CD8-positive, alpha-beta memory T cell (primary cell): ENCODE data around the gene RNF208. TPM values are rescaled to one million over a fixed set of nuclear protein-coding genes. Genes with fewer than 3 reads are reported as not detected.

Experiments used
- CTCF ChIA-PET: fragments of 350-600 bp; sonication (Branson Sonifier 250); formaldehyde crosslinking; loops from one replicate; lab custom pipeline; 2021; ENCODE audit warnings: antibody characterized with exemption; lab: Charles Lee
- POLR2A ChIA-PET: fragments of 350-600 bp; sonication (Branson Sonifier 250); formaldehyde crosslinking; loops from one replicate; lab custom pipeline; 2021; ENCODE audit warnings: antibody characterized with exemption; lab: Charles Lee
- DNase-seq, 5 donors: peaks; one replicate each; pipeline versions ENCODE4 v3.0.0 to v3.0.0-alpha.2; 2020 to 2022; ENCODE audit warnings: mixed read lengths in 1 of 5
- H3K27ac ChIP-seq: one replicate; pipeline ENCODE4 v1.7.0; 2013; ENCODE audit warnings: low read depth, mild to moderate bottlenecking, low read length, moderate library complexity
- H3K27me3 ChIP-seq: 2 replicates; pipeline ENCODE4 v1.7.0; 2013; ENCODE audit warnings: low read length, mild to moderate bottlenecking; ENCODE audit not compliant: insufficient read depth, poor library complexity, severe bottlenecking
- H3K36me3 ChIP-seq: 2 replicates; pipeline ENCODE4 v1.7.0; 2013; ENCODE audit warnings: mild to moderate bottlenecking, low read length, moderate library complexity; ENCODE audit not compliant: insufficient read depth
- H3K4me1 ChIP-seq: 2 replicates; pipeline ENCODE4 v1.7.0; 2013; ENCODE audit warnings: mild to moderate bottlenecking, low read length, moderate library complexity; ENCODE audit not compliant: insufficient read depth
- H3K4me3 ChIP-seq: 2 replicates; pipeline ENCODE4 v1.7.0; 2013; ENCODE audit warnings: mild to moderate bottlenecking, low read length
- H3K9me3 ChIP-seq: 2 replicates; pipeline ENCODE4 v1.7.0; 2013; ENCODE audit warnings: mild to moderate bottlenecking, low read length
- H3K27ac Mint-ChIP-seq, 8 donors: one replicate each; pipeline ENCODE4 v1.8.0; 2020 to 2021; ENCODE audit warnings: mixed read lengths in 8 of 8, mild to moderate bottlenecking in 6 of 8, inconsistent platforms in 3 of 8, moderate library complexity in 3 of 8
- H3K27me3 Mint-ChIP-seq, 2 donors: one replicate each; pipeline ENCODE4 v1.8.0; 2020 to 2021; ENCODE audit warnings: mixed read lengths in 2 of 2, mild to moderate bottlenecking in 1 of 2, moderate library complexity in 1 of 2
- H3K36me3 Mint-ChIP-seq, 3 donors: one replicate each; pipeline ENCODE4 v1.8.0; 2020 to 2021; ENCODE audit warnings: mixed read lengths in 3 of 3, inconsistent platforms in 1 of 3, mild to moderate bottlenecking in 1 of 3
- H3K4me1 Mint-ChIP-seq, 3 donors: one replicate each; pipeline ENCODE4 v1.8.0; 2020 to 2021; ENCODE audit warnings: mixed read lengths in 3 of 3, inconsistent platforms in 1 of 3, mild to moderate bottlenecking in 1 of 3
- H3K4me3 Mint-ChIP-seq, 7 donors: one replicate each; pipeline ENCODE4 v1.8.0; 2020 to 2021; ENCODE audit warnings: mixed read lengths in 7 of 7, mild to moderate bottlenecking in 6 of 7, moderate library complexity in 4 of 7, inconsistent platforms in 2 of 7
- H3K9me3 Mint-ChIP-seq, 5 donors: one replicate each; pipeline ENCODE4 v1.8.0; 2020 to 2022; ENCODE audit warnings: mixed read lengths in 5 of 5, mild to moderate bottlenecking in 3 of 5, moderate library complexity in 2 of 5, inconsistent platforms in 1 of 5
- polyA plus RNA-seq: library from polyadenylated mRNA; unstranded; fragments of 300-500 nt; fragmentation: Illumina TruSeq; gene quantifications from one replicate; pipeline ENCODE4 v1.2.3, GENCODE V29; 2021
- total RNA-seq, 2 experiments: library from RNA; stranded (reverse); gene quantifications; one replicate each; pipeline ENCODE4 v1.2.3, GENCODE V29; 2021

RNF208 gene
- total and polyA plus RNA-seq, 3 experiments from 2014 or later: 2.7 to 3.3 TPM; not detected in 1

DNA sequence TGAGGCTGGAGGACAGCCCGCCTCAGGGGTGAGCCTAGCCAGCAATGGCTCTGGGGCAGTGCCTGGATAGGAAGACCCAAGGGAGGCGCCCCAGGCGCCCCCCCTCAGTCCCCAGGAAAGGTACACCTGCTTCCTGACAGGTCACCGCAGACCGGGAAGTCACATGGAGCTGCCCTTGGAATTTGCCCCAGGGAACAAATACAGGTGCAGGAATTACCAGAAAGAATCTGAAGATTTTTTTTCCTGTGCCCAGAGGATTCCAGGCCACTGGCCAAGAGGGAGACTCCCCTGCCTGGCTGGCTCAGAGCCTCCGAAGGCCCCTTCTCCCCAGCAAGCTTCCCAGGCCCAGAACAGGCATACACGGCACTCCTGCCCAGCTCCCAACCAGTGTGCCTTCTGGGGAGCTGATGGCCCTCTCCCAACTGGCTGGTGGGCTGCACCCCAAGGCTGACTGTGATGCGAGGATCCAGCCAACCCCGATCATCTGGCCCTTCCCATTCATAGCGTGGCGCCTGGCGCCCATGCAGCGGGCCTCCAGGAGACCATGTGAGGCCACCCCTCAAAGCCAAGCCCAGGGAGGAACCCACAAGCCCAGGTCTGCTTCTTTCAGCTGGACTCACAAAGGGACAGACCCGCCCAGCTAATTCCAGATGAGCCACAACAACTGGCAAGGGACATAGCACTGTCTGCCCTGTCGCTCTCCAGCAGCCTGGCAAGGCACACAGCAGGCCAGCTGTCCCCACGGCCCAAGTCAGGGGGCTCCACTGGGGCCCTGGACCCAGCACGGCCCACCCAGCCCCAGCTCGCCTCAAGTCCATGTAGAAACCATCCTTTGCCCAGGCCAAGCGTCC, 23.8 kb downstream of the RNF208 start:
- H3K9me3 Mint-ChIP-seq: no peaks in the 10 kb centered on the region
- Histone ChIP-seq H3K4me1 (peaks cover 17% of the 10 kb centered on the region), H3K27me3 (no peaks in the 10 kb centered on the region), H3K27ac (no peak overlapping the region), H3K36me3 (no peaks in the 10 kb centered on the region), H3K9me3 (no peaks in the 10 kb centered on the region), H3K4me3 (no peak overlapping the region)
- CTCF ChIA-PET: interaction anchor here (1.2 to 3.0 kb wide), 3 partner anchors 9 to 43 kb away, joined by 3 to 9 read pairs (median 4); partner anchors contain the start of genes SSNA1 and TUBB4B
- H3K27me3 Mint-ChIP-seq: no peaks in the 10 kb centered on the region
- DNase-seq: no peak
- POLR2A ChIA-PET: interaction anchor here (1.2 kb wide), 1 partner anchor 9 kb away, joined by 4 read pairs; no protein-coding TSS in a partner anchor
- H3K36me3 Mint-ChIP-seq: no peaks in the 10 kb centered on the region
- no peak overlapping the region for H3K27ac Mint-ChIP-seq
- H3K4me1 Mint-ChIP-seq: peaks cover 11 to 17% (median 11%) of the 10 kb centered on the region in 3 donors
- peak overlapping the region; percentile 19 to 63 (median 38) for H3K4me3 Mint-ChIP-seq

DNA sequence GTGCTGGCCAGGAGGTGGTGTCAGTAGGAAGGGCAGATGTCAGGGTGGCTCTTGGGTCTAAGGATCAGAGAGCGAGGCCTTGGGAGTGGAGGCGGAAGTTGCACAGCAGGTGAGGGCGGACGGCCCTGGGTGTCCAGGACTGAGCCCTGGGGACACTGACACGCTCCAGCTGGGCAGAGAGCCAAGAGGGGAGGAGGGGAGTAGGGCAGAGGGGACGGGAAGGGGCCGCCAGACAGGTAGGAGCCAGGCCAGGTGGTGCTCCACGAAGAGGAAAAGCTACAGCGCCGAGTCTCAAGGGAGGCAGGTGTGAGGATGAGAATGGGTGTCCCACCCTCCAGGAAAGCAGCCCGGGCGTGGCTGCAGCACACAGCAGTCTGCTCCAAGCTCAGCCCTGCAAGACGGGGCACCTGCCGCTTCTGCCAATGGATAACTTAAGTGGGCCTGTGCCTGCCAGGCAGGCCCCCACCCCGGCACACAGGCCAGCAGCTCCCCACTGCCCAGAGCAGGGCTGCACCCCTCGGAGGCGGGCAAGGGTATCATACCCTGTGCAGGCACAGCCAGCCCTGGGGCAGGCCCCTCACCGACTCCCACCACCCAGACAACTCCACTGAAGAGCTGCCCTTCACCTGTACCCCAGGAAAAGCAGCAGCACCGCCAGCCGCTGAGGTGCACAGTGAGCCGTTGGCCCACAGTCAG, 26.4 kb downstream of the RNF208 start:
- no peak for DNase-seq
- no peaks in the 10 kb centered on the region for H3K9me3 Mint-ChIP-seq
- no peak overlapping the region for H3K4me3 ChIP-seq

DNA sequence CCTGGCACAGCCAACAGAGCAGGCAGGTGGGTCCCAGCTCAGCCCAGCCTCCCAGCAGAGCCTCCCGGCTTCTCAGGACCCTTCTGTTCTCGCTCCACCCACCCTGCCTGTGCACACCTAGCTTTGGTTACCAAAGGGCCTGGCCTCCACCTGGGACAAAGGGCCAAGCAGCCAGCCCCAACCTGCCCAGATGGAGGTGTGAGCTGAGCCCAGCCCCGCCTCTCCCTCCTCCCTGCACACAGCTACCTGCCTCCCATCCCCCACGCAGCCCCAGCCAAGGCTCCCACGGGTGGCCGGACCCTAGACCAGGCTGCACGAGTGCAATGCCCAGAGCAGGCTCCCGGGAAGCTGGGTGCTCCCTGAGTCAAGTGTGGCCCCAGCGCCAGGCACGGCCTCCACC, 27.1 kb downstream of the RNF208 start:
- H3K9me3 Mint-ChIP-seq: no peaks in the 10 kb centered on the region
- no peaks in the 10 kb centered on the region for H3K27me3 Mint-ChIP-seq
- CTCF ChIA-PET: interaction anchor here (0.8 to 1.5 kb wide), 4 partner anchors 22 to 99 kb away, joined by 3 to 4 read pairs (median 3); no protein-coding TSS in a partner anchor

More for the DNA sequence above, 26.4 kb downstream of the RNF208 start:
- Histone ChIP-seq H3K9me3 (no peaks in the 10 kb centered on the region), H3K36me3 (peaks cover 2% of the 10 kb centered on the region), H3K27me3 (no peaks in the 10 kb centered on the region), H3K4me1 (peaks cover 5% of the 10 kb centered on the region), H3K27ac (no peak overlapping the region)
- Mint-ChIP-seq H3K4me3 (no peak overlapping the region), H3K4me1 (peaks cover 0 to 9% (median 3%) of the 10 kb centered on the region in 3 donors), H3K36me3 (peaks cover 0 to 5% (median 0%) of the 10 kb centered on the region in 3 donors), H3K27ac (no peak overlapping the region), H3K27me3 (no peaks in the 10 kb centered on the region)
- CTCF ChIA-PET: interaction anchor here (0.7 to 1.4 kb wide), 2 partner anchors 41 to 100 kb away, joined by 3 read pairs; no protein-coding TSS in a partner anchor
- POLR2A ChIA-PET: no interaction called here

DNA sequence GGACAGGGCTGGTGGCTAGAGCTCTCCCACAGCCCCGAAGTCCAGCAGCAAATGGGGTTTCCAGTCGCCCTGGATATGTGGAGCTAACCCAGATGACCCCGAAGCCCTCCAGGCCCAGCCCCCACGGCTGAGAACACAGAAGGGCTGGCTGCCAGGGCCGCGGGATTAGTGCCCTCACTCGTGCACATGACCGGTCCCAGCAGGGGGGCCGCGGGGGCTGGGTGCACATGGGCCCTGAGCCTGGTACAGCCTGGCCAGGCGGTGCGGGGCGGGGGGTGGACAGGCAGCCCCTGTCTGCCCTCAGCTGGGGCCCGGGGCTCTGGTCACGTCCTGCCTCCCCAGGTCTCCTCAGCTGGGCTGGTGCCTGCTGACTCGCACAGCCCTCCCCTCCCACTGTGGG, 27.7 kb downstream of the RNF208 start:
- no peak overlapping the region for H3K4me3 Mint-ChIP-seq
- H3K27me3 Mint-ChIP-seq: no peaks in the 10 kb centered on the region
- Histone ChIP-seq H3K27ac (no peak overlapping the region), H3K9me3 (no peaks in the 10 kb centered on the region), H3K36me3 (peaks cover 4% of the 10 kb centered on the region), H3K4me3 (no peak overlapping the region), H3K4me1 (peaks cover 8% of the 10 kb centered on the region), H3K27me3 (no peaks in the 10 kb centered on the region)
- no peak overlapping the region for H3K27ac Mint-ChIP-seq
- H3K36me3 Mint-ChIP-seq: peaks cover 0 to 11% (median 0%) of the 10 kb centered on the region in 3 donors
- peaks cover 4 to 13% (median 4%) of the 10 kb centered on the region in 3 donors for H3K4me1 Mint-ChIP-seq
- ChIA-PET POLR2A (no interaction called here), CTCF (interaction anchor here (0.8 to 1.5 kb wide), 3 partner anchors 22 to 42 kb away, joined by 3 to 4 read pairs (median 3); no protein-coding TSS in a partner anchor)
- no peak for DNase-seq
- H3K9me3 Mint-ChIP-seq: no peaks in the 10 kb centered on the region

More for the DNA sequence above, 27.1 kb downstream of the RNF208 start:
- no peak for DNase-seq
- Mint-ChIP-seq H3K4me3 (no peak overlapping the region), H3K27ac (no peak overlapping the region), H3K4me1 (peaks cover 0 to 12% (median 3%) of the 10 kb centered on the region in 3 donors), H3K36me3 (peaks cover 0 to 8% (median 0%) of the 10 kb centered on the region in 3 donors)
- H3K4me3 ChIP-seq: no peak overlapping the region
- no peaks in the 10 kb centered on the region for H3K9me3 ChIP-seq
- H3K4me1 ChIP-seq: peaks cover 7% of the 10 kb centered on the region
- no peaks in the 10 kb centered on the region for H3K27me3 ChIP-seq
- no peak overlapping the region for H3K27ac ChIP-seq
- peaks cover 4% of the 10 kb centered on the region for H3K36me3 ChIP-seq
- POLR2A ChIA-PET: no interaction called here

DNA sequence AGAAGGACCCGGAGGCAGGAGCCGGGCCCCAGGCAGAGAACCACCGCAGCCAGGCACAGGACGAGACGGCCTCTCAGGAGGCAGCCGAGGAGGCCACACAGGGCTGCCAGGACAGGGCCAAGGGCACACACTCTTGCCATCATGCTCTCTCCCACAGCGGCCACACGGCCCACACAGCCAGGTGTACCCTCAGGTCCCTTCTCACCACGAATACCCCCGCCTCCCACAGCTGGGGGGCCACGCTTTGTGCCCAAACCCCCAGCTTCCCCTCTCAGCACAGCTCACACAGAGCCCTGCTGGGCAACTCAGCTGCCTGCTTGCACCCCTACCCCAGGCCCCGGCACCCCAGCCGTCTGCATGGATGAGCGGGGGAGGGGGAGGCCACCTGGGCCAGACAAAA, 28.3 kb downstream of the RNF208 start:
- Mint-ChIP-seq H3K27me3 (no peaks in the 10 kb centered on the region), H3K4me3 (peak overlapping the region in 1 of 7 donors; percentile 50), H3K27ac (no peak overlapping the region), H3K36me3 (peaks cover 0 to 16% (median 0%) of the 10 kb centered on the region in 3 donors), H3K9me3 (no peaks in the 10 kb centered on the region), H3K4me1 (peaks cover 9 to 19% (median 10%) of the 10 kb centered on the region in 3 donors)
- no peak overlapping the region for H3K4me3 ChIP-seq
- no peaks in the 10 kb centered on the region for H3K27me3 ChIP-seq
- no peaks in the 10 kb centered on the region for H3K9me3 ChIP-seq
- POLR2A ChIA-PET: no interaction called here
- peaks cover 4% of the 10 kb centered on the region for H3K36me3 ChIP-seq
- DNase-seq: no peak
- peaks cover 12% of the 10 kb centered on the region for H3K4me1 ChIP-seq
- H3K27ac ChIP-seq: no peak overlapping the region
- CTCF ChIA-PET: interaction anchor here (1.5 kb wide), 1 partner anchor 43 kb away, joined by 4 read pairs; no protein-coding TSS in a partner anchor

DNA sequence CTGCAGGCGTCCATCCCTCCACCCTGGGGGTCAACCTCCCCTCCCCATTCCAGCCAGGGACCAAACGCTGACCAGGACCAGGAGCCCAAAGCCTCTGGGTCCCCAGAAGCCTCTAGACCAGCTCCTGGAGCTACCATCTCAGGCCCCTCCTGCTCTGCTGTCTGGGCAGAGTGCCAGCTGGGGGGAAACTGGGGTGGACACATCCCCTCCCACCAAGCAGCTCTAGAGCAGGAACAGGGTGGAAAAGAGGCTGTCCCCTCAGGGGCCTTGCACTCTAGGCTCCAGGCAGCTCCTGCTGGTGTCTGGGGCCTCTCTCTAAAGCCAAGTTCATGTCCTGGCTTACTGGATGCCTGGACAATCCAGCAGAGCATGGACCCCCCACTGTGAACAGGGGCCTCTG, 29.2 kb downstream of the RNF208 start:
- no peak for DNase-seq
- CTCF ChIA-PET: interaction anchor here (1.0 to 2.0 kb wide), 2 partner anchors 97 to 359 kb away, joined by 3 to 5 read pairs; partner anchors contain the start of gene MRPL41
- Mint-ChIP-seq H3K4me3 (peak overlapping the region in 1 of 7 donors; percentile 24), H3K9me3 (no peaks in the 10 kb centered on the region), H3K27ac (no peak overlapping the region), H3K4me1 (peaks cover 10 to 24% (median 10%) of the 10 kb centered on the region in 3 donors), H3K27me3 (no peaks in the 10 kb centered on the region), H3K36me3 (peaks cover 0 to 22% (median 0%) of the 10 kb centered on the region in 3 donors)
- Histone ChIP-seq H3K36me3 (peaks cover 4% of the 10 kb centered on the region), H3K27me3 (no peaks in the 10 kb centered on the region), H3K4me1 (peaks cover 13% of the 10 kb centered on the region), H3K9me3 (no peaks in the 10 kb centered on the region), H3K4me3 (no peak overlapping the region), H3K27ac (no peak overlapping the region)
- POLR2A ChIA-PET: interaction anchor here (1.4 kb wide), 1 partner anchor 63 kb away, joined by 9 read pairs; no protein-coding TSS in a partner anchor

DNA sequence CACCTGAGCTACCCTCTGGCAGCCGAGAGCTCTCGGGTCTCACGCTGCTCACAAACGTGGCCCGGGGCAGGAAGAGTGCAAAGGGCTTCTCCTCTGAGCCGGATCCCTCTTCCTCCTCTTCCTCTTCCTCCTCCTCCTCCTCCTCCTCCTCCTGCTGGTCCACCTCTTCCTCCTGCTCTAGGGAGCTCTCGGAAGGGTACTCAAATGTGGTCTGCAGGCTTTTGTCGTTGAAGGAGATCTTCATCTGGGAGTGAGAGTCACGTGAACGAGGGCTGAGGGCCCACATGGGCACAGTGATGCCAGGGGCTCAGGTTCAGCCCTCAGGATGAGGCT, 29.6 kb downstream of the RNF208 start:
- peaks cover 4% of the 10 kb centered on the region for H3K36me3 ChIP-seq
- POLR2A ChIA-PET: interaction anchor here (1.4 kb wide), 1 partner anchor 63 kb away, joined by 9 read pairs; no protein-coding TSS in a partner anchor
- H3K4me1 ChIP-seq: peaks cover 17% of the 10 kb centered on the region
- H3K9me3 Mint-ChIP-seq: no peaks in the 10 kb centered on the region
- H3K36me3 Mint-ChIP-seq: peaks cover 0 to 26% (median 2%) of the 10 kb centered on the region in 3 donors
- DNase-seq: no peak
- no peaks in the 10 kb centered on the region for H3K27me3 ChIP-seq
- H3K4me3 ChIP-seq: no peak overlapping the region
- H3K4me1 Mint-ChIP-seq: peaks cover 14 to 28% (median 14%) of the 10 kb centered on the region in 3 donors
- CTCF ChIA-PET: interaction anchor here (1.0 to 2.0 kb wide), 3 partner anchors 27 to 360 kb away, joined by 3 to 5 read pairs (median 3); partner anchors contain the start of gene MRPL41
- no peaks in the 10 kb centered on the region for H3K9me3 ChIP-seq
- H3K27ac ChIP-seq: no peak overlapping the region
- no peaks in the 10 kb centered on the region for H3K27me3 Mint-ChIP-seq
- H3K27ac Mint-ChIP-seq: no peak overlapping the region
- H3K4me3 Mint-ChIP-seq: peak overlapping the region in 1 of 7 donors; percentile 24
